Measurements from ENCODE around the gene SLC1A2. TPM values are rescaled to one million over a fixed set of nuclear protein-coding genes. Genes with fewer than 3 reads are reported as not detected.

SLC1A2 gene
- total RNA-seq, 1 experiment from 2014 or later: 0.11 TPM

DNA sequence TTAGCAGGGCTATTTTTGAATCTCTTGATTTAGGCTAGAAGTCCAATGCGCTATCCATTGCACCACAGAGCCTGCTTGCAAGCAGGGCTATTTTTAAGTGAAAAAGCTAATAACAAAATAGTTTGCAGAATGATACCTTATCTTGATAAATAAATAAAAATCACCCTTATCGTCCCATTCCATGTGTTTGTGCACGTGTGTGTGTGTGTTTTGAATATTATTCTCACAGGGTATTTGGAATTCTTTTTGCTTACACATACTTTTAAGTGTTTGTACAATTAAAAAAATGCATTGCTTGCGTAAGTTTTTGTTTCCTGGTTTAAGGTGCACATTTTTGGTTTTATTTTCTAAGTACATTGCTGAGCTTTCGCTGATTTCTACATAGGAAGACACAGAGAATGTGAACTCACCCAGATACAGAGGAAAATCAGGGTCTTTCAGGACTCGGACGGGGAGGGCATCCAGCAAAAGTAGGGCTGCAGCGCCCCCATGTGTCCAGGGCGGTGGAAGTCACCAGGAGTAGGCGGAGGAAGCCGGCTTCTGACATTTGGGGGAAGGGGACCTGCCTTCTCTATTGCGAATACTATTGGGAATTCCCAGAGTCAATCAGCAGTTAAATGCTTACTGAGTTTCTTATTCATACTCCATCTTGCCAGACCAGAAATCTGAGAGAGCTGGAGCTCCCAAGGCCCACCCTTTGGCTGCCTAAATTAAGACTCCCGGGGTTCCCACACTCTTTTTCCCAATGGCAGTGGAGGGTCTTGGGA is 27.3 kb downstream of the SLC1A2 start:
- BruUV-seq (replicated peaks): no TSS peak
- Histone ChIP-seq H3K36me3 (ENCODE audit: insufficient read depth, low read length, poor library complexity, severe bottlenecking) (no peaks in the 10 kb centered on the region), H3K4me1 (ENCODE audit: insufficient read depth, low read length, poor library complexity, severe bottlenecking) (peaks cover 18% of the 10 kb centered on the region), H3K27me3 (replicated peaks; ENCODE audit: insufficient read depth, low read depth, low read length, poor library complexity) (peaks cover 4% of the 10 kb centered on the region), H3K9me3 (ENCODE audit: low read depth, low read length, poor library complexity, severe bottlenecking) (no peaks in the 10 kb centered on the region), H3K4me3 (ENCODE audit: low read depth, low read length, poor library complexity, severe bottlenecking) (no peak overlapping the region), H3K27ac (ENCODE audit: low read depth, low read length, poor library complexity, severe bottlenecking) (no peak overlapping the region)
- no peak for TF ChIP-seq EZH2 (IDR thresholded peaks at IDR 0.05; ENCODE audit: borderline replicate concordance, low read depth, low read length, poor library complexity, severe bottlenecking)
- peak; percentile 100 for TF ChIP-seq CTCF (conservative IDR thresholded peaks at IDR 0.05; ENCODE audit: low read depth, low read length)
- ChIA-PET POLR2A (ENCODE audit: low non-redundant PET) (interaction anchor here (0.6 kb wide), 1 partner anchor 44 kb away, joined by 4 read pairs; no protein-coding TSS in a partner anchor), CTCF (interaction anchor here (0.6 to 3.0 kb wide), 3 partner anchors 463 to 547 kb away, joined by 3 to 18 read pairs (median 3); no protein-coding TSS in a partner anchor)
- intact Hi-C loops (cut with micrococcal nuclease; ENCODE audit: unreplicated experiment): loop anchor here (1.0 to 5.0 kb wide), 7 partner anchors 155 to 1025 kb away; partner anchors contain the start of gene ELF5
- DNase-seq (ENCODE audit: low spot score): peak; percentile 94

DNA sequence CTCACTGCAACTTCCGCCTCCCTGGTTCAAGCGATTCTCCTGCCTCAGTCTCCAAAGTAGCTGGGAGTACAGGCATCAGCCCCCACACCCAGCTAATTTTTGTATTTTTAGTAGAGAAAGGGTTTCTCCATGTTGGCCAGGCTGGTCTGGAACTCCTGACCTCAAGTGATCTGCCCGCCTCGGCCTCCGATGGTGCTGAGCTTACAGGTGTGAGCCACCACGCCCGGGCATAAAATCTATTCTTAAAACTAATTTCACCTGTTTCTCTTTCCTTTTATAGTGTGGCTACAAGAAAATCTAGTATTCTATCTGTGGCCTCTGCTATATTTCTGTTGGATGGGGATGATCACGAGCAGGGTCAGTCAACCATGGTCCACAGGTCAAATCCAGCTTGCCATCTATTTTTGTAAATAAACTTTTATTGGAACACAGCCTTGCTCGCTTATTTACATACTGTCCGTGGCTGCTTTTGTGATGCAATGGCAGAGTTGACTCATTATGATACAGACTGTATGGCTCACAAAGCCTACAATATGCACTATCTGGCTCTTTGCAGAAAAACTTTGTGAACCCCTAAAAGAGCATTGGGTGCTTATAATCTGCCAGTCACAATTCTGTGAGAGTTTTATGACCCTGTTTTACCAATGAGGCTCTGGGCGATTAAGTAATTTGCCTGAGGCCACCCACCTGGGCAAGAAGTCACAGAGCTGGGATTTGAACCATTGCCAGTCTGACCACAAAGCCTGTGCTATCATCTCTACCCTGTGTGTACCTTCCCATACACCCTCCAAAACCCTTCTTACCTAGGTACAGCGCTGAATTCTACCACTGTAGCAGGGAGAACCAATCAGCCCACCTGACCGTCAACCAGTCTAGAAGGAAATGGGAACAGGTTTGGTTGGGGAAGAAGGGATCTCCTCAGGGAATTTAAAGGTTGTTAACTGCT is 28.3 kb downstream of the SLC1A2 start:
- Histone ChIP-seq H3K4me3 (ENCODE audit: low read depth, low read length, poor library complexity, severe bottlenecking) (no peak overlapping the region), H3K27ac (ENCODE audit: low read depth, low read length, poor library complexity, severe bottlenecking) (no peak overlapping the region), H3K9me3 (ENCODE audit: low read depth, low read length, poor library complexity, severe bottlenecking) (no peaks in the 10 kb centered on the region), H3K27me3 (replicated peaks; ENCODE audit: insufficient read depth, low read depth, low read length, poor library complexity) (peaks cover 4% of the 10 kb centered on the region), H3K36me3 (ENCODE audit: insufficient read depth, low read length, poor library complexity, severe bottlenecking) (no peaks in the 10 kb centered on the region), H3K4me1 (ENCODE audit: insufficient read depth, low read length, poor library complexity, severe bottlenecking) (peaks cover 18% of the 10 kb centered on the region)
- POLR2A ChIA-PET (ENCODE audit: low non-redundant PET): no interaction called here
- TF ChIP-seq EZH2 (IDR thresholded peaks at IDR 0.05; ENCODE audit: borderline replicate concordance, low read depth, low read length, poor library complexity, severe bottlenecking) (no peak), CTCF (conservative IDR thresholded peaks at IDR 0.05; ENCODE audit: low read depth, low read length) (no peak)
- intact Hi-C loops (cut with micrococcal nuclease; ENCODE audit: unreplicated experiment): loop anchor here (5.0 kb wide), 3 partner anchors 154 to 1024 kb away; no protein-coding TSS in a partner anchor
- no TSS peak for BruUV-seq (replicated peaks)
- peak; percentile 31 for DNase-seq (ENCODE audit: low spot score)
- CTCF ChIA-PET: interaction anchor here (0.6 to 3.0 kb wide), 3 partner anchors 462 to 546 kb away, joined by 3 to 18 read pairs (median 3); no protein-coding TSS in a partner anchor

DNA sequence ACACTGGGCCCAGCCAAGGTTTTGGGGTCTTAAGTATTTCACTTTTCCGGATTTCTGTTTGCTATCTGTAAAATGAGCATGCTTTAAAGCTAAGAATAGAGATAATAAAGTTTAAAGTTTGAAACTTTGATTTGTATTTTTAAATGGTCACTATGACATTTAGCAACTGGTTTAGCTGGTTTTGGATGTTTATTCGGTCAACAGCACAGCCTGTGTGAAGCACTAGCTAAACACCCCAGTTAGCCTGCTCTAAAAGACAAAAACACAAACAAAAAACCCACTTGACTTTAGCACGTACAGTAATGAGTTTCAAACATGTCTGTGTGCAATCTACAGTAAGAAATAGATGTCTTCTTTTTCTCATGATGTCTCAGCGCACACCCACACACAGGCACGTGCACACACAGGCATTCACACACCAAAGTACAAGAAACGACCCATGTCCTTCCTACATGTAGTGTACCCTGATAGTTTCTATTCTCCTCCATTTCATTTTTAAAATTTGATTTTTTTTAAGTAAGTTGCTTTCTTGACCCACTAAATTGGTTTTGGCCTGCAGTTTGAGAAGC is 29.4 kb downstream of the SLC1A2 start:
- peaks cover 18% of the 10 kb centered on the region for H3K4me1 ChIP-seq (ENCODE audit: insufficient read depth, low read length, poor library complexity, severe bottlenecking)
- H3K4me3 ChIP-seq (ENCODE audit: low read depth, low read length, poor library complexity, severe bottlenecking): no peak overlapping the region
- no TSS peak for BruUV-seq (replicated peaks)
- intact Hi-C loops (cut with micrococcal nuclease; ENCODE audit: unreplicated experiment): loop anchor here (5.0 kb wide), 3 partner anchors 153 to 1023 kb away; no protein-coding TSS in a partner anchor
- H3K27me3 ChIP-seq (replicated peaks; ENCODE audit: insufficient read depth, low read depth, low read length, poor library complexity): peaks cover 2% of the 10 kb centered on the region
- H3K27ac ChIP-seq (ENCODE audit: low read depth, low read length, poor library complexity, severe bottlenecking): no peak overlapping the region
- TF ChIP-seq EZH2 (IDR thresholded peaks at IDR 0.05; ENCODE audit: borderline replicate concordance, low read depth, low read length, poor library complexity, severe bottlenecking) (no peak), CTCF (conservative IDR thresholded peaks at IDR 0.05; ENCODE audit: low read depth, low read length) (no peak)
- H3K36me3 ChIP-seq (ENCODE audit: insufficient read depth, low read length, poor library complexity, severe bottlenecking): no peaks in the 10 kb centered on the region
- ChIA-PET CTCF (no interaction called here), POLR2A (ENCODE audit: low non-redundant PET) (interaction anchor here (0.7 kb wide), 2 partner anchors 25 to 404 kb away, joined by 6 to 8 read pairs; no protein-coding TSS in a partner anchor)
- DNase-seq (ENCODE audit: low spot score): no peak
- H3K9me3 ChIP-seq (ENCODE audit: low read depth, low read length, poor library complexity, severe bottlenecking): no peaks in the 10 kb centered on the region
